Psoas muscle (tissue), 8 donors: ENCODE data around the gene PROC. TPM values are rescaled to one million over a fixed set of nuclear protein-coding genes. Genes with fewer than 3 reads are reported as not detected.
A peak's percentile ranks its signal among the peaks of the same experiment; 100 is the strongest.

Experiments
- ATAC-seq, 4 donors: fragments of 200-7000 bp; cut with Tn5 transposase; one replicate each; pipeline ENCODE4 v1.9.1; 2020; ENCODE audit warnings: moderate library complexity in 3 of 4, mild to moderate bottlenecking in 2 of 4
- DNase-seq, 2 donors: peaks; one replicate each; pipeline ENCODE4 v3.0.0-alpha.2; 2020
- H3K27ac ChIP-seq: fragments of 200-600 bp; one replicate; pipeline ENCODE4 v1.8.0; 2022
- H3K27me3 ChIP-seq, 3 donors: fragments of 200-600 bp in 1 of 3; one replicate each; pipeline versions ENCODE4 v1.6.1 to v1.8.0; 2013 to 2022; ENCODE audit warnings: low read length in 2 of 3, mild to moderate bottlenecking in 2 of 3, moderate library complexity in 1 of 3; ENCODE audit not compliant: insufficient read depth in 3 of 3
- H3K36me3 ChIP-seq, 2 donors: fragments of 200-600 bp in 1 of 2; one replicate each; pipeline versions ENCODE4 v1.6.1 to v1.8.0; 2013 to 2022; ENCODE audit warnings: low read depth in 1 of 2, mild to moderate bottlenecking in 1 of 2, moderate library complexity in 1 of 2; ENCODE audit not compliant: insufficient read depth in 1 of 2
- H3K4me1 ChIP-seq: fragments of 200-600 bp; one replicate; pipeline ENCODE4 v1.8.0; 2022
- H3K4me3 ChIP-seq: fragments of 200-600 bp; one replicate; pipeline ENCODE4 v1.8.0; 2022; ENCODE audit warnings: mild to moderate bottlenecking
- H3K9me3 ChIP-seq: fragments of 200-600 bp; one replicate; pipeline ENCODE4 v1.8.0; 2022
- WGBS, 3 donors: extraction: QIAGEN DNeasy Blood & Tissue Kit; methylation state at CpG; one replicate each; pipeline versions ENCODE4 v1.1.6 to v1.1.7; 2013; 5-methylcytosine and 5-hydroxymethylcytosine counted together
- intact Hi-C, 2 donors: fragments of 100-400 bp; cut with DNase I; formaldehyde crosslinking; loops; one replicate each; pipeline versions ENCODE4 v1.11.0 to v1.14.2; 2022
- polyA plus RNA-seq, 3 donors: library from polyadenylated mRNA; stranded (reverse); fragments of 200-250 nt; gene quantifications; one replicate each; pipeline ENCODE4 v1.2.3, GENCODE V29; 2013
- total RNA-seq, 4 donors: library from RNA; stranded (reverse); fragmentation: NEBNext Ultra II Directional in 2 of 4; extraction: Animal tissue kit (Norgen Biotek cat#: 25700) in 2 of 4; gene quantifications; one replicate each; pipeline versions ENCODE4 v1.2.1 to v1.2.4, GENCODE V29; 2021 to 2023
- TF ChIP-seq, protein P1 (sequence below): fragments of 200-600 bp; IDR thresholded peaks from one replicate; pipeline ENCODE4 v1.8.0; 2022; ENCODE audit warnings: antibody characterized with exemption
- donor health status: healthy with polysubstance abuse.
- donor health status: DM: no; HTN: no; CAD: no; lungs with moderate emphysema.
- donor health status: Bipolar disorder and iron deficiency.
- donor health status: healthy.
- donor health status: DM: yes; HTN: yes; CAD: no.
- donor health status: DM: no; HTN: no; CAD: no.
- donor health status: DM: no; HTN: no; CAD: no.
- donor health status: DM: yes; HTN: yes; CAD: no.

The PROC gene
- total and polyA plus RNA-seq, 7 donors = 0.05 to 0.60 TPM; not detected in 5

DNA sequence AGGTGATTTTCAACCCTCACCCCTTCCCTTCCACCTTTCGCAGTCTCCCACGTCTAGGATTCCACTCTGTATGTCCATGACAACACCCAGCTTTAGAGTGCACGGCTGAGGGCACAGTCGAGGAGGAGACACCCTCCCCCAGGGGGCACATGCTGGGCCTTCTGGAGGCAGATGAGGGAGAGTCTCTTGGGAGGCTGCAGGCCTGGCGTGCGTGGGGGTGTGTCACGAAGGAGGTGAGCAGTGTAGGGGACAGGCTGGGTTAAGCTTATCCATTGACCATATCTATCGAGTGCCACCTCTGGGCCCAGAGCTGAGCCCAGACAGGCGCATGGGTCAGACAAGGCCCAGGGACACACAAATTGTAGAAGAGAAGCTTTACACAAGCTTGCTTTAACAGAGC is 18.8 kb downstream of the PROC start:
- ATAC-seq = no peak
- TF ChIP-seq, protein P1, sequence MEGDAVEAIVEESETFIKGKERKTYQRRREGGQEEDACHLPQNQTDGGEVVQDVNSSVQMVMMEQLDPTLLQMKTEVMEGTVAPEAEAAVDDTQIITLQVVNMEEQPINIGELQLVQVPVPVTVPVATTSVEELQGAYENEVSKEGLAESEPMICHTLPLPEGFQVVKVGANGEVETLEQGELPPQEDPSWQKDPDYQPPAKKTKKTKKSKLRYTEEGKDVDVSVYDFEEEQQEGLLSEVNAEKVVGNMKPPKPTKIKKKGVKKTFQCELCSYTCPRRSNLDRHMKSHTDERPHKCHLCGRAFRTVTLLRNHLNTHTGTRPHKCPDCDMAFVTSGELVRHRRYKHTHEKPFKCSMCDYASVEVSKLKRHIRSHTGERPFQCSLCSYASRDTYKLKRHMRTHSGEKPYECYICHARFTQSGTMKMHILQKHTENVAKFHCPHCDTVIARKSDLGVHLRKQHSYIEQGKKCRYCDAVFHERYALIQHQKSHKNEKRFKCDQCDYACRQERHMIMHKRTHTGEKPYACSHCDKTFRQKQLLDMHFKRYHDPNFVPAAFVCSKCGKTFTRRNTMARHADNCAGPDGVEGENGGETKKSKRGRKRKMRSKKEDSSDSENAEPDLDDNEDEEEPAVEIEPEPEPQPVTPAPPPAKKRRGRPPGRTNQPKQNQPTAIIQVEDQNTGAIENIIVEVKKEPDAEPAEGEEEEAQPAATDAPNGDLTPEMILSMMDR = no peak

DNA sequence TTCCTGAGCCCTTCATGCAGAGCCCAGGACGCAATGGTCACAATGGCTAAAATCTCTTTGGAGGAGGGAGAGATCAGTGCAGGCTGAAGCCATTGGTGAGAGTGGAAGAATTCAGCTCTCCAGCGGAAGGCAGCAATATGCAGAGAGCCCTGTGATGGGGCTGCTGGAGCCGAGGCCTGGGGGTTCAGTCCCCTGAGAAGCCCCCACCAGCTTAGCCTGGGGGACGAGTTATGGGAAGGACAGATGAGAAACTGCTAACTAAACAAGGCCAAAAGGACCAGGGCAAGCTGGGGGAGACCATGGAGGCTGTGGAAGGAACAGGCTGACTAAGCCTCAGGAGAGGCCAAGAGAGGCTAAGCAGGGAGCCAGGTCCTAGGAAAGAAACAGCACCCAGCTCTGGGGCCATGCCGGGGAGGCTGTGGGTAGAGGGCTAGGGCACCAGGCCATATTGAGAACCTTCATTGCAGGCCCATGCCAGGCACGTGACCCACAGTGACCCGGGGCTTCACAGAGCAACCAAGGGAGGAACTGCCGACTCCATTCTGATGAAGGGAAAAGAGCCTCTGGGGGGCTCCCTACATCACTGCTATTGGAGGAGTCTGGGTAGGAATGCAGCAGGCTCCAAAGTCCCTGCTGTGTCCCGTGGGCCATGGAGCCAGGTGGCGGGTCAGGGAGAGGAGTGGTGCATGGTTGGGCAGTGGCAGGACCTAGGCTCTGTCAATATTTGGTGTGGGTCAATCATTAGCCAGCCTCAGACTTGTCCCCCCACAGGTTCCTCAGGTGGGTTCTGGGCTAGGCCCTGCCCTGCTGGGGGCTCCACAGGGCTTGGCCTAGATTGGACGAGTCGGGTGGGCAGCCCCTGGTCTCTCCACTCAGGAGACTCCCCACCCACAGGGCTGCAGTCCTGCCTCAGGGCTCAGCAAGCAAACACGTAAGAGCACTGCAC is 19.8 kb downstream of the PROC start:
- ATAC-seq (peak in 1 of 4 donors; percentile 34), DNase-seq (no peak)
- Histone ChIP-seq H3K4me3 (no peak overlapping the region), H3K27ac (no peak overlapping the region), H3K27me3 (no peaks in the 10 kb centered on the region), H3K9me3 (no peaks in the 10 kb centered on the region), H3K36me3 (no peaks in the 10 kb centered on the region), H3K4me1 (no peaks in the 10 kb centered on the region)
- TF ChIP-seq, protein P1 = no peak
- intact Hi-C loops = no loop called here
- 81 to 89% (median 83%) methylated on average over 13 of the region's 13 CpGs for WGBS, 3 donors

More for the DNA sequence above, 18.8 kb downstream of the PROC start:
- Histone ChIP-seq H3K4me3 (no peak overlapping the region), H3K36me3 (no peaks in the 10 kb centered on the region), H3K27ac (no peak overlapping the region), H3K4me1 (no peaks in the 10 kb centered on the region), H3K27me3 (no peaks in the 10 kb centered on the region), H3K9me3 (no peaks in the 10 kb centered on the region)
- intact Hi-C loops = no loop called here
- DNase-seq = no peak
- WGBS, 3 donors = 84 to 89% (median 88%) methylated on average over 9 of the region's 9 CpGs

DNA sequence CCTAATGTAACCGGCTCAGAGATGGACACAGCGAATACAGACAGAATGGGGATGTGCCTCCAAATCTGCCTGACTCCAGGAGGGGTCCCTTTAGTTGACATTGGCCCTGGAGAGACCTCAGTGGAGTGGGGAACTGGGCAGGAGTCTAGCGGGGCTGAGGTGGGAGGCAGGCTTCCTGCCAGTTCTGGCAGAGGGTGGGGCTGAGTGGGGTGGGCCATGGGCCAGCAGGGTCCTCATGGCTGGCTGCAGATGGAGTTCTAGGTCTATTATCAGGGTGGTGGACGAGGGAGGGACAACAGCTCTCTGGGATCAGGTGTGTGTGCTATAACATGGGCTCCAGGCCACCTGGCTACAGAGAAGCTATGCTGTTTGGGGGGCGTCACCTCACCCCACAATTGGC is 21.1 kb downstream of the PROC start:
- no peaks in the 10 kb centered on the region for H3K4me1 ChIP-seq
- ATAC-seq = no peak

DNA sequence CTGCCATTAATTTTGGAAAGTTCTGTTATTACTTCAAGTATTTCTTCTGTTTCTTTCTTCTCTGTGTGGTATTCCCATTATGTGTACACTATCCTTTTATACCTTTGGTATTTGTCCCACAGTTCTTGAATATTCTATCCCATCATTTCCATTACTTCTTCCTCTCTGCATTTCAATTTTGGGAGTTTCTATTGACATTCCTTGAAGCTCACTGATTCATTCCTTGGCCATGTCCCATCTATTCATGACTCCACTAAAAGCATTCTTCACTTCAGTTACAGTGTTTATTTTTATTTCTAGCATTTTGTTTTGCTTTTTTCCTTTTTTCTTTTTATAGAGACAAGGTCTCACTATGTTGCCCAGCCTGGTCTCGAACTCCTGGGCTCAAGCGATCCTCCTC is 30.3 kb downstream of the PROC start:
- no peak for DNase-seq
- 95 to 100% (median 97%) methylated on average over 2 of the region's 2 CpGs for WGBS, 3 donors
- no peaks in the 10 kb centered on the region for H3K4me1 ChIP-seq

More for the DNA sequence above, 21.1 kb downstream of the PROC start:
- TF ChIP-seq, protein P1 = no peak
- intact Hi-C loops = no loop called here
- H3K4me3 ChIP-seq = no peak overlapping the region
- no peak for DNase-seq
- no peak overlapping the region for H3K27ac ChIP-seq
- WGBS, 3 donors = 76 to 90% (median 85%) methylated on average over 5 of the region's 5 CpGs
- H3K27me3 ChIP-seq = no peaks in the 10 kb centered on the region
- H3K9me3 ChIP-seq = no peaks in the 10 kb centered on the region
- no peaks in the 10 kb centered on the region for H3K36me3 ChIP-seq

More for the DNA sequence above, 30.3 kb downstream of the PROC start:
- no peak overlapping the region for H3K4me3 ChIP-seq
- no peak overlapping the region for H3K27ac ChIP-seq
- H3K9me3 ChIP-seq = peaks cover 7% of the 10 kb centered on the region
- no peak for ATAC-seq
- intact Hi-C loops = no loop called here
- peaks cover 0 to 9% of the 10 kb centered on the region in 2 donors for H3K36me3 ChIP-seq
- H3K27me3 ChIP-seq = no peaks in the 10 kb centered on the region
- TF ChIP-seq, protein P1 = no peak
